GM12892 (cell line): ENCODE data around the gene CFAP20DC.

Source experiments
- POLR2A ChIP-seq: IDR thresholded peaks from 2 replicates; pipeline ENCODE4 v1.6.1; 2011; ENCODE audit warnings: low read depth, low read length, control low read depth
- POLR2AphosphoS5 ChIP-seq: IDR thresholded peaks from 2 replicates; pipeline ENCODE4 v1.6.1; 2011; ENCODE audit warnings: low read depth, low read length, control low read depth
- TAF1 ChIP-seq: IDR thresholded peaks from 2 replicates; pipeline ENCODE4 v1.6.1; 2011; ENCODE audit warnings: low read depth, mild to moderate bottlenecking, control low read depth, low read length, borderline replicate concordance

GRCh38 chr3:58720526-58720925 lies 329.3 kb downstream of the CFAP20DC start:
- TF ChIP-seq POLR2AphosphoS5 (no peak), TAF1 (no peak), POLR2A (no peak)
